ENCODE results near the gene GIPC2.

The GIPC2 gene

DNA sequence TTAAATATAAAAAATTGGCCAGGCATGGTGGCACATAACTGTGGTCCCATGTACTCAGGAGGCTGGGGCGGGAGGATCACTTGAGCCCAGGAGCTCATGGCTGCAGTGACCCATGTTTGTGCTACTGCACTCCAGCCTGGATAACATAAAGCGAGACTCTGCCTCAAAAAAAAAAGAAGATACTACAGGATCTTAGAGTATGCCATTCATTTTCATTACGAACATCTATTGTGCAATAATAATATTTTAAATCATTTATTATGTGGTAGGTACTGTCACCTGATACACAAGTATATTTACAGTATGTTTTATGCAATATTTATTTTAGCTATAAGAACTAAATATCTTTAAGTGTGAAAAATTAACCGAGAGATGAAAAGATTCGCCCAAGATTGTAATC, 9.3 kb upstream of the GIPC2 start:
- Histone ChIP-seq H3K4me3 (replicated peaks; ENCODE audit: insufficient read depth, low read length) (no peak overlapping the region), H3K27me3 (ENCODE audit: insufficient read depth, poor library complexity, severe bottlenecking) (no peaks in the 10 kb centered on the region), H3K27ac (replicated peaks) (no peak overlapping the region)
- TF ChIP-seq GABPA (IDR thresholded peaks at IDR 0.05; ENCODE audit: low read depth) (no peak), POLR2AphosphoS5 (IDR thresholded peaks at IDR 0.05; ENCODE audit: low read depth) (no peak), SPI1 (IDR thresholded peaks at IDR 0.05; ENCODE audit: borderline replicate concordance, low read depth) (no peak)
- TF ChIP-seq, protein P1, sequence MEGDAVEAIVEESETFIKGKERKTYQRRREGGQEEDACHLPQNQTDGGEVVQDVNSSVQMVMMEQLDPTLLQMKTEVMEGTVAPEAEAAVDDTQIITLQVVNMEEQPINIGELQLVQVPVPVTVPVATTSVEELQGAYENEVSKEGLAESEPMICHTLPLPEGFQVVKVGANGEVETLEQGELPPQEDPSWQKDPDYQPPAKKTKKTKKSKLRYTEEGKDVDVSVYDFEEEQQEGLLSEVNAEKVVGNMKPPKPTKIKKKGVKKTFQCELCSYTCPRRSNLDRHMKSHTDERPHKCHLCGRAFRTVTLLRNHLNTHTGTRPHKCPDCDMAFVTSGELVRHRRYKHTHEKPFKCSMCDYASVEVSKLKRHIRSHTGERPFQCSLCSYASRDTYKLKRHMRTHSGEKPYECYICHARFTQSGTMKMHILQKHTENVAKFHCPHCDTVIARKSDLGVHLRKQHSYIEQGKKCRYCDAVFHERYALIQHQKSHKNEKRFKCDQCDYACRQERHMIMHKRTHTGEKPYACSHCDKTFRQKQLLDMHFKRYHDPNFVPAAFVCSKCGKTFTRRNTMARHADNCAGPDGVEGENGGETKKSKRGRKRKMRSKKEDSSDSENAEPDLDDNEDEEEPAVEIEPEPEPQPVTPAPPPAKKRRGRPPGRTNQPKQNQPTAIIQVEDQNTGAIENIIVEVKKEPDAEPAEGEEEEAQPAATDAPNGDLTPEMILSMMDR (IDR thresholded peaks at IDR 0.05; ENCODE audit: insufficient read depth, low read length), result no peak
- TF ChIP-seq, protein P2, sequence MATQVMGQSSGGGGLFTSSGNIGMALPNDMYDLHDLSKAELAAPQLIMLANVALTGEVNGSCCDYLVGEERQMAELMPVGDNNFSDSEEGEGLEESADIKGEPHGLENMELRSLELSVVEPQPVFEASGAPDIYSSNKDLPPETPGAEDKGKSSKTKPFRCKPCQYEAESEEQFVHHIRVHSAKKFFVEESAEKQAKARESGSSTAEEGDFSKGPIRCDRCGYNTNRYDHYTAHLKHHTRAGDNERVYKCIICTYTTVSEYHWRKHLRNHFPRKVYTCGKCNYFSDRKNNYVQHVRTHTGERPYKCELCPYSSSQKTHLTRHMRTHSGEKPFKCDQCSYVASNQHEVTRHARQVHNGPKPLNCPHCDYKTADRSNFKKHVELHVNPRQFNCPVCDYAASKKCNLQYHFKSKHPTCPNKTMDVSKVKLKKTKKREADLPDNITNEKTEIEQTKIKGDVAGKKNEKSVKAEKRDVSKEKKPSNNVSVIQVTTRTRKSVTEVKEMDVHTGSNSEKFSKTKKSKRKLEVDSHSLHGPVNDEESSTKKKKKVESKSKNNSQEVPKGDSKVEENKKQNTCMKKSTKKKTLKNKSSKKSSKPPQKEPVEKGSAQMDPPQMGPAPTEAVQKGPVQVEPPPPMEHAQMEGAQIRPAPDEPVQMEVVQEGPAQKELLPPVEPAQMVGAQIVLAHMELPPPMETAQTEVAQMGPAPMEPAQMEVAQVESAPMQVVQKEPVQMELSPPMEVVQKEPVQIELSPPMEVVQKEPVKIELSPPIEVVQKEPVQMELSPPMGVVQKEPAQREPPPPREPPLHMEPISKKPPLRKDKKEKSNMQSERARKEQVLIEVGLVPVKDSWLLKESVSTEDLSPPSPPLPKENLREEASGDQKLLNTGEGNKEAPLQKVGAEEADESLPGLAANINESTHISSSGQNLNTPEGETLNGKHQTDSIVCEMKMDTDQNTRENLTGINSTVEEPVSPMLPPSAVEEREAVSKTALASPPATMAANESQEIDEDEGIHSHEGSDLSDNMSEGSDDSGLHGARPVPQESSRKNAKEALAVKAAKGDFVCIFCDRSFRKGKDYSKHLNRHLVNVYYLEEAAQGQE (IDR thresholded peaks at IDR 0.05; ENCODE audit: insufficient replicate concordance, low read depth), result no peak
- no peak for DNase-seq (ENCODE audit: low read depth in 1 of 2, low spot score in 1 of 2)

DNA sequence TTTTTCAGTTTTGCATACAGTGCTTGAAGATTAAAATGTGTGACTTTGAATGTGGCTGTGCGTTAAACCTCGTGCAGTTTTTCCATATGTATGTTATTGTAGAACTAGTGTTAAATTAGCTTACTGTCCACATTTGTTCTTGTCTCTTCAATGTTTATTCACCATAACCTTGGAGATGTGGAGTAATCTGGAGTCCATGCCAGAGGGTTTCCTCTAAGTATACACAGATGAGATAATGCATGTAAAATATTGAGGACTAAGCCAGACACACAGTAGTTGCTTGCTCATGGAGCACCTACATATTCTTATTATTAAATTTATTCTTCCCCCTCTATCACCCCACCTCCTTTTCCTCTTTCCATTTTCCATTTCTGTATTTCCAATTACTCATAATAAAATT, 7.7 kb upstream of the GIPC2 start:
- TF ChIP-seq, protein P1 (IDR thresholded peaks at IDR 0.05; ENCODE audit: insufficient read depth, low read length), result no peak
- TF ChIP-seq, protein P2 (IDR thresholded peaks at IDR 0.05; ENCODE audit: insufficient replicate concordance, low read depth), result no peak
- TF ChIP-seq POLR2AphosphoS5 (IDR thresholded peaks at IDR 0.05; ENCODE audit: low read depth) (no peak), SPI1 (IDR thresholded peaks at IDR 0.05; ENCODE audit: borderline replicate concordance, low read depth) (no peak), GABPA (IDR thresholded peaks at IDR 0.05; ENCODE audit: low read depth) (no peak)
- H3K27me3 ChIP-seq (ENCODE audit: insufficient read depth, poor library complexity, severe bottlenecking), result no peaks in the 10 kb centered on the region
- no peak for DNase-seq (ENCODE audit: low read depth in 1 of 2, low spot score in 1 of 2)
- H3K27ac ChIP-seq (replicated peaks), result no peak overlapping the region
- no peak overlapping the region for H3K4me3 ChIP-seq (replicated peaks; ENCODE audit: insufficient read depth, low read length)

DNA sequence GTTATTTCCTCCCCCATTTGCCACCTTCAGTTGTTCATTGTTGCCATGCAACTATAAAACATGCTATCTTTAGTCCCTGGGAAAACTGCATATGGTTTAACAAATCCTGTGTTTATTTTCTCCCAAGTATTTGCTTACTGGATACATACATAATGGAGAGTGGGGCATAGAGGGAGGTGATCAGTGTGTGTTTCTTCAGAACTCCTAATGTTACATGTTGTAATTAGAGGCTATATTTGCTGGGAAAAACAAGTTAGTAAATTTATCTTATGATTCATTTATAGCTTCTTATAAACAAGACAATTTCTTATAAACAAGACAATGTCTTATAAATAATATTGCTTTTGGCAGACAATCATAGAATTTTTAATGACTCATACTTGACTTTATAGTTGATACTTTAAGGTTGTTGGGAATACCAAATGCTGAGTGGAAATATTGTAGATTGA, 7.3 kb upstream of the GIPC2 start:
- TF ChIP-seq GABPA (IDR thresholded peaks at IDR 0.05; ENCODE audit: low read depth), result no peak
- no peak for TF ChIP-seq SPI1 (IDR thresholded peaks at IDR 0.05; ENCODE audit: borderline replicate concordance, low read depth)
- TF ChIP-seq, protein P2 (IDR thresholded peaks at IDR 0.05; ENCODE audit: insufficient replicate concordance, low read depth), result no peak
- no peak for TF ChIP-seq POLR2AphosphoS5 (IDR thresholded peaks at IDR 0.05; ENCODE audit: low read depth)
- TF ChIP-seq, protein P1 (IDR thresholded peaks at IDR 0.05; ENCODE audit: insufficient read depth, low read length), result no peak
- no peak overlapping the region for H3K4me3 ChIP-seq (replicated peaks; ENCODE audit: insufficient read depth, low read length)
- no peaks in the 10 kb centered on the region for H3K27me3 ChIP-seq (ENCODE audit: insufficient read depth, poor library complexity, severe bottlenecking)
- H3K27ac ChIP-seq (replicated peaks), result no peak overlapping the region
- no peak for DNase-seq (ENCODE audit: low read depth in 1 of 2, low spot score in 1 of 2)
